Measurements from ENCODE around the gene HIPK2.
"Not testable (repeated sequence)": the region's sequence is repeated elsewhere in the genome, so short reads cannot be mapped to it uniquely, and the experiment has no call there.

The HIPK2 gene

DNA sequence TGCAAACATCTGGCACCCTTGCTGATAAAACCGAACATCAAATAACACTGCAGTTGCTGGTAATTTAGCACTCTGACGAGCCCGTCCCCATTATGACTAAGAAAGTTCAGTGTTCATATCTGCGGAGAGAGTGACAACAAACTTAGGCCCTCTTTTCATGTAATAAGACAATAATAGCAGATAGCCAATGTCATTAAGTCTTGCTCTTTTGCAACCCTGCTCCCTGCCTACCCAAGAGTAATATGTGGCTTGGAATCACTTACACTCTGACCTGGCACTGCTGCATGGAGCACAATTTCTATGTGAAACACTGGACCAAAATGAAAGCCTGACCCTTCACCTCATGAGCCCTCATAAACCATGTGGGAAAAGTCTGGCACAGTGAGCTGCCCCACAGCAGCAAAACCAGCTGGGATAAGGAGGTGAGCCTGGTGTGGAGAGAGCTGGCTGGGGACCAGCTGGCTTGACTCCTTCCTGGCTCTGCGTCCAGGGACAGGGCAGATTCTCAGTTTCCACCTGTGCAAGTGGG is 86.5 kb downstream of the HIPK2 start:
- no peak for DNase-seq

DNA sequence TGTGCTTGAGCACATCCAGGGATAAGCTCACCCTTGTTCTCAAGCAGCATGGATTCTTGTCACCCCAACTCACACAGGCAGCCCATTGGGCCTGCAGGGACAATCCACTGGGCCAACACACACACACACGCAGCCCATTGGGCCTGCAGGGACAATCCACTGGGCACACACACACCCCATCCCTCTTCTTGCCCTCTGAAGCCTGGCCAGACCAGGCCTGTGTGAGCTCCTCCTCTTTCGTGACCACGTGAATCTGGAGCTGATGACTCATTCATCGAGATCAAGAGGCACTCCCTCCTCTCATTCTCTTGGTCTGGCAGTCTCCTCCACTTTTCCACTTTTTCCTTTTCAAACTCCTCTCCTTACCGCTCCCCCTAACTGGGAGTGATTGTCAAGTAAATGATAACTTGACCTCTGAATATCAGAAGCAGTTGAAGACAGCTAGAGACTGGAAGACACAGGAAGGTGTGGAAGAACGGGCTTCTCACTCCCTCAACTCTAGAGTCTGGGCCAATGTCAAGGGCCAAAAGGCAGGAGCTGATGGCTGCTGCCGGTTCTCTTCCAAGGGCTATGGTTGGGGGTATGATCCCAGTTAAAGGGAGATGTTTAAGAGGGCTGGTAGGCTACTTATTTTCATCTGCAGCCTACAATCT is 89.7 kb downstream of the HIPK2 start:
- no peak for DNase-seq

DNA sequence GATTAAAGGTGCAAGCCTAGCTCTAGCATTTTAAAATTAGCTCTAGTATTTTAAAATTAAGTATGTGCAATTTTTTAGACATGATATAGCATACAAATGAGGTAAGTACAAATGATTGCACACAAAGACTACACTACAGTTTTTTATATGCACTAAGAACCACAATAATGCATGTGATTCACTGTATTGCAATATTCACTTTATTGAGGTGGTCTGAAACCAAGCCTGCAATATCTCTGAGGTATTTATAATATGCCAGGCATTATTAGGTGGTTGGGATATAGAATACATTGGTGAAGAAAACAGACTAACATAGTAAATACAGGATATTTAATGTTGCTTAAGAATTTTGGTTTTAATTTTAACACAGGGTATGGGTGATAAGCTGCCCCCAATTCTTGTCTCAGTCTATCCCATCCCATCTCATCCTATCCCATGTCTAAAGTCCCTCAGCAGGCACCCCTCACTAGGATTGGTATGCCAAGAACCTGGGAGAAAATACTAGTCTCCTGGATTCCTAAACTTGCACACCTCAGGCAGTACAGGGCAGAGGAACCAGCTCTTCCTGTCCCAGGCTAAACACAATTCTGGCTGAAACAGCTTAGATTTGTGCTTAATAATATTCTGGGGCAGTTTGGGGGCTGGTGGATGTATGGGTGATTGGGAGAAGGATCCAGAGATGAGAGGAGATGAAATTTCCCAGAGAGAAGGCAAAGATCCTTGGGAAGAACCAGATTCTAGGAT is 90.4 kb downstream of the HIPK2 start:
- no peak for DNase-seq

DNA sequence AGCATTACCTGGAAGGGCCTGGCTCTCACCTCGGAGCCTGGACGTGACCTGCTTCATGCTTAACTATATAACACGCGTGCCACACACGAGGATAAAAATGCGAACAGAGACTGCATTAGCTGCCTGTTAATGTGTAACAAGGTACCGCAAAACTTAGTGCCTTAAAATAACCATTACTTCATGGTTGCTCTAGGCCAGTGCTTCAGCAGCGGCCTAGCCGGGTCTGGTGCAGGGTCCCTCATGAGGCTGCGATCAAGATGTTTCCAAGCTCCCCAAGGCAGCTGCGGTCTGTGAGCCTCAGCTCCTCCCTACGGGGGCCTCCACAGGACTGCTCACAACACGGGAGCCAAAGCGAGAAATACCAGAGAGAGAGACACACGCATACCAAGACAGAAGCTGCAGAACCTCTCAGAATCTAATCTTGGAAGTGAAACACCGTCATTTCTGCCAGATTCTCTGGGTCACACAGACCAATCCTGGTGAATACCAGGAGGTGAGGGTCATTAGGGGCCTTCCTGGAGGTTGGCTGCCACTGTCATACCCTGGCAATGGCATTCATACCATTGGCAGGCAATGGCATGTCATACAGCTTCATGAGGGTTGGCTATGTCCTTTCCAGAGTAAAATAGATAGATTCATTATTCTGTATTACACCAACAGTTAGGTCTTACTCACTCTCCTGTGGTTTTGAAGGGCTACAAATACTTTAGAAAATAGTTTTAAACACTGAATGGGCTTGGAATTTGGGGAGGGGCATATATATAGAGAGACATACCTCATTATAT is 94.5 kb downstream of the HIPK2 start:
- no peak for DNase-seq

DNA sequence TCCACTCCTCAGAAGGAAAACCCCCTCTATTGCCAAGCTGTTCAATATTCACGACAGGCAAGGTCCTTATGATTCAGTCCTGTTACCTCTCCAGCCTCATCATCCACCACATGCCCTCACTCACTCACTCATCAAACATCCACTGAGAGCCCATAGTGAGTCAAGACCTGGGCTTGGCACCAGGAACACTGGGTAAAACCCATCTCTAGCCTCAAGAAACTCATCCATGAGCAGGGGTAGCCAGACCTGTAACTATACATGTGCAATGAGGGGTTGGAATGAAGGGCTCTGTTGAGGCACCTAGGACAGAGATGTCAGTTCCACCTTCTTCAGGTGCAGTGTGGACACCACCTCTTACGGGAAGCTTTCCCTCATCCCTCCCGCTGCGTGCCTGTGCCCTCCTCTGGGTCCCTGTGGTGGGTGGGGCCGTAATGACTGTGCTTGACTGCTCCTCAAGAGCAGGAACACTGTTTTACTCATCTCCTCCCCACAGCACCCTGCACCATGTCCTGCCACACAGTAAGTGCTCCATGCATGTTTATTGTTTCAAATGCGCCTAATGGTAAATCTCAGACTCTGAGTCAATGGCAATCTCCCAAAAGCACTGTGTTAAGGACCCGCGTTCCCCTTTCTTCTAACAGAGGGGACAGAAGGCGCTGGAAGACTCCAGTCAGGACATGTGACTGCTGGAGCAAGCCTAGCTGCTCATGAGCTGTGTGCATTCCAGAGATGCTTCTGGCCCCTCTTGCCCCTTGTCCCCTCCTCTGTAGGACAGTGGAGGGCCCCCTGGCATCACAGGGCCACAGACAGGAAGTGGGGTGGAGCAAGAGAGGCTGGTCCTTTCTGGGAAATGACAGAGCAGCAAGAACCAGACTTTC is 95.4 kb downstream of the HIPK2 start:
- no peak for DNase-seq

DNA sequence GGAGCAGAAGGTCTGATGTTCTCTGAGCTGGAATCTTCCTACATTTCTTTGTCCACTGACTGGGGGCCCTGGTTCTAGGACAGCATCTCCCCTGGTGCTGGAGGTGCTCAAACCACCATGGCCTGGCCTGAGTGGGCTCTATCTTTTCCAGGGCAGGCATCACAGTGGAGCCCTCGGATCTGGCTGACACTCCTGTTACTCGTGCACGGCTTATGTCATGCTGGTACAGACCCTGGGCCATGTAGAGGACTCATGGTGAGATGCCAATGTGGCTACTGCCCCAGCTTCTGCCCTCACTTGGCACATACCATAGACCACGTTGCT is 96.0 kb downstream of the HIPK2 start:
- no peak for DNase-seq

DNA sequence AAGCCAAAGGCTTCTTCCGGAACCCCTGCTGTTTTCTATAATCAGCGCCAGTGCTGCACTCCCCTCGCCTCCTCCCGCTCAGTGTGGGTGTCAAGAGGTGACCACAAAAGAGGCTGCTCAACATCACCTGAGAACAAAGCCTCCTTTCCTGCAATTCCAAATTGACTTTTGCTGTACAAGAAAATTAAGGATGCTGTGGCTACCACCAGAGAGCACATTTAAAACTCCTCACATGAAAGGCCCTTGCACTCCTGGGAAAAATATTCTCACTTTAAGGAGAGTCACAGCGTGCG is 96.4 kb downstream of the HIPK2 start:
- DNase-seq, result no peak

DNA sequence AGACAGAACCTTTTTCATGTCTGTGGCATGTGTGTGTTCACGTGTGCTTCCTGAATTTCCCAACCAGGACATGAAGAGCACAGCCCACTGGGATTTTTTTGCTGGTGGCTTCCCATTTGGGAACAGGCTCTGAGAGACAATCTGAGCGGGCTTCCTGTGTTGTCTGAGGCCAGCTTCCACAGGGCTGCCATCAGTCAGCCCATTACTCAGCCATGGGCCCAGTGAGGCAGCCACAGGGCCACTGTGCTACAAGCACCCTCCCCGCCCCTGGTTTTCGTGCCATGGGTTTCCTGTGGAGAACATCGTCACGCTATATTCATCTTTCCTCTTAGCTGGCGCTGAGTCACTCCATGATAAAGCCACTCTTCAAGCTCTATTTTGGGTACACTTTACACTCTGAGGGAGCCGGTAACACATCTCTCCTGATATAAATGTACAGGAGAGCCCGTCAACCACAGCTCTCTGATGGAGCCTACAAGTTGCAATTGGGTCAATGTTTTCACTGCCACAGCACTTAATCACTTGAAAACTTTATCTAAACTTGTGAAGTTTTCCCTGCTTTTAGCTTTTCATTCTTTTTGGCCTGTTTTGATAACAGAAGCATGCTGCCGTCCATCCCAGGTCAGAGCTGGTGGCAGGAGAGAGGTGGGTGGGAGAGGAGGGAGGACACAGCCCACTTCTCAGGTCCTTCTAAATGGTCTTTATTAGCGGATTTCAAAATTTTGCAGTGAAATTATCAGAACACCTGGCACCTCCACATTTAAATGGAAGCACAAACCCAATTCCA is 96.9 kb downstream of the HIPK2 start:
- no peak for DNase-seq

DNA sequence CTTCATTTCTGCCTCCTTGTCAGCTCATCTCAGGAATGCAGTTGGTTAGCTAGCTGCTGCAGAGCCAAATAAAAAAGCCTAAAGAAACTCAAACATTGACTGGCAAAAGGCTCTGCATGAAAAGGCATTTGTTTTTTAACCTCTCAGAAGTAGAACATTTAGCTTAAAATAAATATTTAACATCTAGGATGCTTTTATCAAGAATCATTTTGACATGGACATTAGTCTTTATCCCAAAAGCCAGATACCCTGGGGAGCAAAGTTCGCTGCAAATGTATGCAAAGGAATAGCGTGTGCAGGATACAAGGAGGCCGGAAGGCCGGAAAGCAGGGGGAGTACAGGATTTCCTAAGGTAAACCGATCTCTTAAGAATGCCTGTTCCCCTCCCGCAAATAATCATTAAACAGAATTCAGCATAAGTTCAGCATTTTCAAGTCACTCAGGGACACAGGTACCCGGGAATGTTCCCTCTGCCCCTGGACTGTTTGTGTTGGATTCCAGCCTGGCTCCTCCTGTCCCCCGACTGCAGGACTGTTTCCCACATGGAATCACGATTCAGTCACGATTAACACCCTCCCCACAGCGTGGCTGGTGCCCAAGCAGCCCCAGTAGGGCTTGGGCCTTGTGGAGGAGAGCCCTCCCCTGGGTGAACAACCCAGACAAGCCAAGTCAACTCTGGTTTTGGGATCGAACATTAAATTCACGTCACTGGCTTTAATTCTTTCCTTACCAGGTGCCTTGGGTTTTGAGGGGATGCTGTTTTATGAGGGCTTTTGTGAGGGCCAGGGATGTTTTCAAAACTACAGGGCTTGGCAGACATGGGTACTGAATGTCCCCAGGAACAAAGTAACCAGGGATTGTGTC is 97.8 kb downstream of the HIPK2 start:
- DNase-seq, result no peak

DNA sequence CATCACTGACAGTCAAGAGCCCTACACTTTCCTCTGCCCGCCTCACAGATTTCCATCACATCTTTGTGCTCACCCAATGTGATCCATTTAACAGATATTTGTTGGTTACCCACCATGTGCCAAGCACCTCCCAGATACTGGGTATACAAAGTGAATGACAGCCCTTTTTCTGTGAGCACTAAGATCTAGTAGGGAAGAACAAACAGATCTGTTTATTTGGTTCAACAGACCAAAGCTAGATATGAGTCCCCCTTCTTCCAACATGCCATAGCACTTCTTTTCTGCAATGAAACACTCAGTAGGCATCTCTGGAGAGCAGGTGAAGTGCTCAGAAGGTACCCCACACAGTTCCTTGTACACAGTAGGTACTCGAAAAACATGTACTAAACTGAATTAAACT is 101.4 kb downstream of the HIPK2 start:
- DNase-seq, result no peak

DNA sequence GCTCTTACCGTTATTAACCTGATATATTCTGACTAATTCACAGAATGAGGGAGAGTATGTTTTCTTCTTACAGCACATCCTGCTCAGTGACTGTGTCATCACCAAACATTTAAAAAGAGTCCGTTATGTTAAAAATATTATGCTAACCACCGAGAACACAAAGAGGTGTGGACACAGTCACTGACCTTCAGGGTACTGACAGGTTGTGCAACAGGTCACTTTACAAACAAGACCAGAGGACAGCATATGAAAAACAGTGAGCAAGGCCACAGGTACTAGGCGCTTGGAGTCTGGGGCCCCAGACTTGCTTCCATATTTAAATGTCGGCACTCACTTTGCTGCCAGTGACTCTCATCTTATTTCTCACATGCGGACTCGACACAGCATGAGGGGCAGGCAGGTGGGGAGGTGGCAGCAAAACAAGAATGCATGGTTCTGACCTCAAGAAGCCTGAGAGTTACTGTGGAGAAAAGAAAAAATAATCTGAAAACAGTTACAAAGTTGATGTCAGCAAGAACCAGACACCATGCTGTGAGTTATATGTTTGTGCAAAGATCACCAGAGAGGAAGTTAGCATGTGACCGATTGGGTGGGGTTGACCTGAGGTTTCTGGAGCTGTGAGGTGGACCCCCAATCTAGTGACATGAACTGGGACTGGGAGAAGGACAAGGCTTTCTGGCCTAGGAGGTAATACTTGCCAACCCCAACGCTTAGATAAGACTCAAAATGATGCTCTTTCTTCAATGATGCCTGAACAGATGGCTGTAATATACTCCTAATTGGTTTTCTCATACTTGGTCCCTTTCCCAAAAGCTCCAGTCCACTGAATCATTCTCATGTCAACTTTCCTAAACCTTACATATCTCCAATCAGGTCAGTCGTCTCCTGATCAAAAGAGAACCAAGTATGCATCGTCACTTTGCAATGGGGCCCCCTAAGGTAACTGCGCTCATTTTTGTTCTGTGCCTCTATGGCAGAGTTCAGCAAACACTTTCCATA is 102.4 kb downstream of the HIPK2 start:
- no peak for DNase-seq

DNA sequence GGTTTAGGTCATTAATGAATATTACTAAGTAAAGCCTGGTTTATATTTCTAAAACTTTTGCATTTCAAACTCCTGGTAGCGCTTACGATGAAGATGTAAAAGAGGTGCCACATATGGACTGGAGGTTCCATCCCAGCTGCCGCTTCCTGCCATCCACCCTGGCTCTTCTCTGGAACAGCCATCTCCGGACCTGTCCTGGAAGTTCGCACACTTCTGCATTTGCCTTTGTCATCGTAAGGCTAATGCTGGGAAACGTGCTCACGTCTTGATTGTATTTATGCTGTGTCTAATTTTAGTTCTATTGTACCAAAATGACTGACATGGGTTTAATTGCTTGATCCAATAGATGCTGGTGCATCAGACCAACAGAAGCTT is 103.1 kb downstream of the HIPK2 start:
- DNase-seq, result no peak

DNA sequence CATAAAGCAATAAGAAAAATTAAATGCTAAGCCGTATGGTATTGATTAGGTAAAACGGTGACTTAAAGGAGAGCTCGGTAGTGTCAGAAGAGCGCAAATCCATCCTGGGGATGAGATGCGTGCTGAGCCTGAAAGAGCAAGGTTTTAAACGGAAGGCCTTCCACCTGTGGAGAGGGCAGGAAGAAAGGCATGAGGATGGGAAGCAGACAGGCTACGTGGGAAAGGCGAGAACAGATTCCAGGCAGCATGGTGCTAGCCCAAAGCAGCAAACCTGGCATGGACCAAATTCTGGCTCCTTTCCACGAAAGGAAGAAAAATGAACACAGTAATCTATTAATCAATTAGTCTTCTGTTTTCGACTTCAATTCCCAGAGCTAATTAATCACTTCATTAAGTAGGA is 103.5 kb downstream of the HIPK2 start:
- DNase-seq, result no peak

DNA sequence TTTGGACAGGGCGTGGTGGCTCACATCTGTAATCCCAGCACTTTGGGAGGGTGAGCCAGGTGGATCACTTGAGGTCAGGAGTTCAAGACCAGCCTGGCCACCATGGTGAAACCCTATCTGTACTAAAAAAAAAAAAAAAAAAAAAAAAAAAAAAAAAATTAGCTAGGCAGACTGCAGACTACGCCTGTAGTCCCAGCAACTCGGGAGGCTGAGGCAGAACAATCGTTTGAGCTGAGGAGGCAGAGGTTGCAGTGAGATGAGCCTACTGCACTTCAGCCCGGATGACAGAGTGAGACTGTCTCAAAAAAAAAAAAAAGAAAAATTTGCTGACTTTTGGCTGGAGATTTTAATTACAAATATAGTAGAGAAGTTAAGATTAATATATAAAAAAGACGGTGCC is 104.0 kb downstream of the HIPK2 start:
- no peak for DNase-seq

DNA sequence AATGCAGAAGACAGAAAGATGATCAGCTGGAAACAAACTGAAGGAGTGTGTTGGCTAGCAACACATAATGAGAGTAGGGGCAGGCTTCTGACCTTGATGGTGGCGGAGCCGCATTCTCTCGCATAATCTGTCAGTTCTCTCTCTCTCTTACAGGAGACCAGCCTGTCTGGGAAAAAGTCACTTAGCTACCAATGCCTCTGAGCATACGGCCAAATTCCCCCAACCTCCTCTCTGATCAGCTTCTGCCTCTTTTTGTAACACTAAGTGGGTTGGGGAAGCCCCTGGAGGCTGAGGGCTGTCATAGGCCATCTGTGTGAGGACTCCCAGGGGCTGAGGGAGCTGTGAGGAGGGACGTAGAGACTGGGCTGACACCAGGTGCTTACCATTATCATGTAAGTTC is 104.6 kb downstream of the HIPK2 start:
- no peak for DNase-seq

DNA sequence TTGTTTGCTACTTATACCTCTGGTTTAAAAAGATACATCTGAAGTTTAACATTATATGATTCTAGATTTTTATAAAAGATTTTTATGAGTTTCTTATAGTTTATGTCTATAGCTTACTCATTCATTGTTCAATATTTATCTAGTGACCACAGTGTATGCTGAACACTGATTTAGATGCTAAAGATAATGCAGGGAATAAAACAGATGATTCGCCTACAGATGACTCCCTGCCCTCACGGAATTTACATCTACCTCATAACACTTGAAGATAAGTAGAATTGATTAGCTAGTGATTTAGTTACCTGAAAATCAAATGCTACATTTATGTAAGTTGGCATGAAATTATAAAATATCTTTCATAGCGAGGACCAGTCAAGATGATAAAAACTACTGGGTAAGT is 105.8 kb downstream of the HIPK2 start:
- DNase-seq, result no peak

DNA sequence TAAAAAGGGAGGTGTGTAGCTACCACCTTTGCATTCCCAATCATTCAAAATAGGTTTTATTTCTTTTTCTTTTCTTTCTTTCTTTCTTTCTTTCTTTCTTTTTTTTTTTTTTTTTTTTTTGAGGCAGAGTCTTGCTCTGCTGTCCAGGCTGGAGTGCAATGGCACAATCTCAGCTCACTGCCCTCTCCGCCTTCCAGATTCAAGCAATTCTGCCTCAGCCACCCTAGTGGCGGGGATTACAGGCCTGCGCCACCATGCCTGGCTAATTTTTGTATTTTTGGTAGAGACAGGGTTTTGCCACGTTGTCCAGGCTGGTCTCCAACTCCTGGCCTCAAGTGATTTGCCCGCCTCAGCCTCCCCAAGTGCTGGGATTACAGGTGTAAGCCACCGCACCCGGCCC is 107.1 kb downstream of the HIPK2 start:
- DNase-seq, result not testable (repeated sequence)

DNA sequence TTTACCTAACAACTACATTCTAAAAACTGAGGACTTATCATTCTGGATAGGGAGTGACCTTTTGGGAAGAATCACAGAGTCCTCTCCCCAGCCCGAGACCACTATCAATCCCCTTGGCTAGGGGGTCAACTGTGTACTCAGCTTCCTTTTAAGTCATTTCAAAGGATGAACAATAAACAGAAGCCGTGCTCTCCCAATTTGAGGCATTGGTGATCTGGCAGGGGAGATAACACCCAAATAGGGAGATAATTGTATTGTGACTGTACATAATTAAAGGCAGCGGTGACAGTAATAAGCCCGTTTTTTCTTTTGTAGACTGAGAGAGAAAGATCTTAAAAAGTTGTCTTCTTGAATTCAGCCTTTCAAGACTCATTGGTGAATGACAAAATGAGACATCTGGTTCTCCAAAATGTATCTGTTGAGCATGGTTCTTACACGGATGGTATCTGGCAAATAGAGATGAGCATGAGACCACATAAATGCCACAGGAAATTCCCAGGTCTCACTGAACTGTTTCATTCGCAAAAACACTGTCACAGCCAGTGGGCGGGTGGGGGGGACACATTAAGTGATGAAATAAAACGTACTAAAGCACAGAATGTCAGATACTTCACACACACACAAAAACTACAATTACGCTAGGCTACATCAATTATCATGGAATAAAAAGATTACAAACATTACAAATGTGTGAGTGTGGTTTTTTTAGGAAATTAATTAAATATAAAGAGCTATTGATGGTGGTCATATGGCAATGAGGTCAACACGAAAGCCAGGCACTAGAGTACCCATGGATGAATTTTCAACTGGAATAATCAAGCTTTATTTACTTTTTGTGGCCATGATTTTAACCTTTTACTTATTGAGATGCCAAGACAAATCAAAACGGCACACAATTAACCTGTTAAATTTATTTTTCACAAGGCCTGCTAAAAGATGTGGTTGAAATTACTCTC is 108.4 kb downstream of the HIPK2 start:
- DNase-seq, result no peak

DNA sequence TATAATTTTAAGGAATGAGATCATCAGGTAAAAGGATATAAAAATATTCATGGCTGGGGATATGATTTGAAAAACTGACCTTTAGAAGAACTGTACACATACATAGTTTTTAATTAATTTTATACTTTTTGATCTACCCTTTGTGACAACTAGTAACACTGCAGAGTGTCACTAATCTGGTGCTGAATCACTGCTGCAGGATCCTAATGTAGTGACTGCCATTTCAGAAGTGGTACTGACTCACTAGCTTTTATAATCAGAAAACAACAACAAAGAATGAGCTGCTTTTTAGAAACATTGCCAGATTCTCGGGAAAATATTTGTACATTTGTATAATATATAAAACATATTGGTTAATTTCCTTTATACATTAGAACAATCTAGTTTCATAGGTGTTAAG is 110.4 kb downstream of the HIPK2 start:
- no peak for DNase-seq
